Choroid plexus epithelial cell (primary cell): ENCODE results near the gene CCNF.

Source experiments
- DNase-seq: peaks from one replicate; pipeline ENCODE4 v3.0.0-alpha.2; 2010; ENCODE audit warnings: low read depth
- H3K4me3 ChIP-seq: 2 replicates; pipeline ENCODE4 v1.5.1; 2011; ENCODE audit warnings: low read depth, mild to moderate bottlenecking, control low read depth, low read length, moderate library complexity
- TF ChIP-seq, protein P1 (sequence below): conservative IDR thresholded peaks from 2 replicates; pipeline ENCODE4 v1.5.1; 2011; ENCODE audit warnings: low read depth, mild to moderate bottlenecking, control low read depth, inconsistent platforms, low read length, moderate library complexity

The CCNF gene

DNA sequence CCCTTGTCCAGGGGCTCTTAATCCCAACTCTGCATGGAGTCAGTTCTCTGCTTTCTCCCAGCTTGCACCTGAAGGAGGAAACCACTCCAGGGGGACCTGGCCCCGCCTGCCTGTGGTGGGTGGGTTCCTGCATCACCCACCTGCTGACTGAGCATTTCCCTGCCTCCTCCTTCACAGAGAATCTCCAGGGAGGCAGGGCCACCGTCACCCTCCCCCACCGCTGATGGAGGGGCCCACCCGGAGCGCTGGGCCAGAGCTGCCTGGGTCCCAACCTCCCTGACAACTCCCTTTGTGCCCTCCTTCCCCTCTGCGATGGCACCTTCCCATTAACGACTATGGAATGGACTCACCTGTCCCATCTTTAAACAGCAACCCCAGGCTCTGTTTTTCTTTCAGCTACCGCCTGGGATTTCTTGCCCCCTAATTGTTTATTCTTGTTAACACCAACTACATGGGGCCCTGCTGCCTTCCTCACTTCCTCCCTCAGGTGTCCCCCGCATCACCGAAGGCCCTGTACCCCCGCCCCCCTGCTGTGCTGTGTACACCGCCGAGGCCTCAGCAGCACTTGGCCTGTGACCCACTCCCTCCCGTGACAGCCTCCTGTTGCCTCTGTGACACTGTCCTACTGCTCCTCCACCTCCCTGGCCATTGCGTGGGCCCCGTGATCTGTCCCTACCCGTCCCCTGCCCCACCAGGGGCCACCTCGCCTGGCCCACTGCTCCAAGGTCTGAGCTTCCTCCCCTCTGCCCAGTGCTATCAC, 29.8 kb downstream of the CCNF start:
- TF ChIP-seq, protein P1, sequence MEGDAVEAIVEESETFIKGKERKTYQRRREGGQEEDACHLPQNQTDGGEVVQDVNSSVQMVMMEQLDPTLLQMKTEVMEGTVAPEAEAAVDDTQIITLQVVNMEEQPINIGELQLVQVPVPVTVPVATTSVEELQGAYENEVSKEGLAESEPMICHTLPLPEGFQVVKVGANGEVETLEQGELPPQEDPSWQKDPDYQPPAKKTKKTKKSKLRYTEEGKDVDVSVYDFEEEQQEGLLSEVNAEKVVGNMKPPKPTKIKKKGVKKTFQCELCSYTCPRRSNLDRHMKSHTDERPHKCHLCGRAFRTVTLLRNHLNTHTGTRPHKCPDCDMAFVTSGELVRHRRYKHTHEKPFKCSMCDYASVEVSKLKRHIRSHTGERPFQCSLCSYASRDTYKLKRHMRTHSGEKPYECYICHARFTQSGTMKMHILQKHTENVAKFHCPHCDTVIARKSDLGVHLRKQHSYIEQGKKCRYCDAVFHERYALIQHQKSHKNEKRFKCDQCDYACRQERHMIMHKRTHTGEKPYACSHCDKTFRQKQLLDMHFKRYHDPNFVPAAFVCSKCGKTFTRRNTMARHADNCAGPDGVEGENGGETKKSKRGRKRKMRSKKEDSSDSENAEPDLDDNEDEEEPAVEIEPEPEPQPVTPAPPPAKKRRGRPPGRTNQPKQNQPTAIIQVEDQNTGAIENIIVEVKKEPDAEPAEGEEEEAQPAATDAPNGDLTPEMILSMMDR = no peak
- peak overlapping the region; percentile 60 for H3K4me3 ChIP-seq
- no peak for DNase-seq

DNA sequence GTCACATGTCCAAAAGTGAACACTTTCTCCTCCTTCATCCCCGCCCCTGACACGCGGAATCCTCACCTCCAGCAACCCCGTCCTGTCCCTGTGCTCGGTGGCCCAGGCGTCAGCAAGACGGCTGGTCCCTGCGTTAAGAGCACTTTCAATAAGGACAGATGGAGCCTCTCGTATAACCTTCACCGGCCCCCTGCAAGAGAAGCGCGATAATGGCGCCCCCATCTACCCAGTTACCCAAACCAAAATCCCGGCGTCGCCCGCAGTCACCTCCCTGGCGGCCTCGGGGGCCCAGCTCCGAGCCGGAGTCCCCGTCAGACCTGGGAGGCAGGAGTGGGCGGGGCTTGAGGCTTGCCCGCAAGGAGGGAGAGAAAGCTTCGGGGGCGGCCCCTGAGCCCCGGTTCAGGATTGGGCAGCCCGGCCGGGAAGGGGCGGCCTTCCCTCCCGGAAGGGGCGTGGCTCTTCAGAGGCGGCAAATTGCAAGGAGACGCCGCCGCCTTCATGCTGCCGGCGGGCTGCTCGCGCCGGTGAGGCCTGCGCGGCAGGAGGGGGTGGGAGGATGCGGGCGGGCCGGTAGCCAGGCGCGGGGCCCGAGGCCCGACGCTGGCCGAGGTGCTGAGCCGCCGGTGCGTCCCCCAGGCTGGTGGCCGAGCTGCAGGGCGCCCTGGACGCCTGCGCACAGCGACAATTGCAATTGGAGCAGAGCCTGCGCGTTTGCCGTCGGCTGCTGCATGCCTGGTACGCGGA, 30.6 kb downstream of the CCNF start, which contains the start of gene TEDC2:
TEDC2 (plus strand) TSS at position 463 of the 744 bp plus-strand sequence; CDS start at position 499, 36 bp downstream.
- peak within 1 kb of the TSS; percentile 60 for H3K4me3 ChIP-seq
- TF ChIP-seq, protein P1 = no peak
- peak; percentile 94 for DNase-seq

DNA sequence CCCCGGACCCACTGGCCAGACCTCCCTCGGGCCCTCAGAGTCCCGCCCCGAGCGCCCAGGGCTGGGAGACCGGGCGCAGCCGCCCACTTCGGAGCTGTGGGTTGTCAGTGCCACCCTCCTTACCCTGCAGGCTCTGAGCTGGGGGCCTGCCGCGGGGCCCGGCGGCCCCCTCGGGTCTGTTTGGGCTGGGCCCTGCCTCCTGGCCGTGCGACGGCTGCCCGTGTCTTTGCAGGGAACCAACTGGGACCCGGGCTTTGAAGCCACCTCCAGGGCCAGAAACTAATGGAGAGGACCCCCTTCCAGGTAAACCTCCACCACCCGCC, 31.1 kb downstream of the CCNF start:
- TF ChIP-seq, protein P1 = no peak
- no peak for DNase-seq
- H3K4me3 ChIP-seq = peak overlapping the region; percentile 60

DNA sequence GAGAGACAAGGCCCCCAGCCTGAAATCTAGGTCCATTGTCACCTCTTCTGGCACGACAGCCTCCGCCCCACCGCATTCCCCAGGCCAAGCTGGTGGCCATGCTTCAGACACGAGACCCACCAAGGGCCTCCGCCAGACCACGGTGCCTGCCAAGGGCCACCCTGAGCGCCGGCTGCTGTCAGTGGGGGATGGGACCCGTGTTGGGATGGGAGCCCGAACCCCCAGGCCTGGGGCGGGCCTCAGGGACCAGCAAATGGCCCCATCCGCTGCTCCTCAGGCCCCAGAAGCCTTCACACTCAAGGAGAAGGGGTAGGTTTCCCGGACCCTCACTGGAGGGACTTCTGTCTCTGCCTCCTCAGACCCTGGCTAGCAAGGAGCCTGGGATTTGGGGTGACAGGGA, 31.7 kb downstream of the CCNF start:
- H3K4me3 ChIP-seq = no peak overlapping the region
- DNase-seq = no peak
- TF ChIP-seq, protein P1 = no peak

DNA sequence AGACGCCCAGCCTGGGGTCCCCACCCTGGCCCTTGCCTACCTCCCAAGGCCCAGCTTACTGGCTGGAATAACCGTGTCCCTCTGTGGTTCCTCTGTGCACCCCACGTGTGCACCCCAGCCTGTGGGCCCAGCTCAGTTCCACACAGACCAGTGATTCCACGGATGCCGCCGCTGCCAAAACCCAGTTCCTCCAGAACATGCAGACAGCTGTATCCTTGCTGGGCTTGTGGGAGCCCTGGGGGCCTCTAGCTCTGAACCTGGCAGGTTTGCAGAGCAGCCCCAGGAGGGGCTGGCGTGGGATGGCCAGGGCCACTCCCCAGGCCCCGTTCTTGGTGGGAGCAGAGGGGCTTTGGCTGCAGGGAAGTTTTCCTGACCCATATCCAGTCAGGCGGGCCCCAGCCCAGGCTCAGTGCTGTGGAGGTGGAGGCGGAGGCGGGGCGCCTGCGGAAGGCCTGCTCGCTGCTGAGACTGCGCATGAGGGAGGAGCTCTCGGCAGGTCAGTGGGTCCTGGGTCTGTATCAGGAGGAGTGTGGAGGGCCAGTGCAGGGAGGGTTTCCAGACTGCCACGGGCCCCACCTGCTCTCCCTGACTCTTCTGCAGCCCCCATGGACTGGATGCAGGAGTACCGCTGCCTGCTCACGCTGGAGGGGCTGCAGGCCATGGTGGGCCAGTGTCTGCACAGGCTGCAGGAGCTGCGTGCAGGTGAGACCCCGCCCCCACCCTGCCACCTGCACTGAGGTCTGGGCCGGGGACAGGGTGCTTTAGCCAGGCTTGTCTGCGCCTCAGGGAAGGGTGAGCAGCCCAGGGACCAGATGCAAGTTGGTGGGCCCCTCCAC, 33.0 kb downstream of the CCNF start:
- no peak for DNase-seq
- TF ChIP-seq, protein P1 = no peak
- no peak overlapping the region for H3K4me3 ChIP-seq

DNA sequence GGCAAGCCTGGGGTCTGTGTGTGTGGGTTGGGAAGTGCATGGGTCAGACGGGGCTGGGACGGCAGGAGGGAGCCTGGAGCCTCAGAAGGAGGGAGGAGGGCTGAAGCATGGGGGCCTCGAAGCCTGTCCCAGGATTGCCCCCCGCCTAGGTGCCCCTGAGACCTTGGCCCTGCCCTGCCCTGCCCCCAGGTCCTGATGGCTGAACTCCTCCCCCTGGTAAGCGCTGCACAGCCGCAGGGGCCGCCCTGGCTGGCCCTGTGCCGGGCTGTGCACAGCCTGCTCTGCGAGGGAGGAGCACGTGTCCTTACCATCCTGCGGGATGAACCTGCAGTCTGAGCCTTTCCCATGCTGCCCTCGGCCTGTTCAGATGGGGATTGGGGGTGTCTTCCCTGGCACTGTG, 35.1 kb downstream of the CCNF start:
- H3K4me3 ChIP-seq = no peak overlapping the region
- DNase-seq = no peak
- TF ChIP-seq, protein P1 = no peak
